Measurements from ENCODE around the gene LMLN. TPM values are rescaled to one million over a fixed set of nuclear protein-coding genes. Genes with fewer than 3 reads are reported as not detected.
"Not testable (repeated sequence)": the region's sequence is repeated elsewhere in the genome, so short reads cannot be mapped to it uniquely, and the experiment has no call there.

The LMLN gene
- total RNA-seq, 1 donor from 2014 or later: 0.32 TPM

DNA sequence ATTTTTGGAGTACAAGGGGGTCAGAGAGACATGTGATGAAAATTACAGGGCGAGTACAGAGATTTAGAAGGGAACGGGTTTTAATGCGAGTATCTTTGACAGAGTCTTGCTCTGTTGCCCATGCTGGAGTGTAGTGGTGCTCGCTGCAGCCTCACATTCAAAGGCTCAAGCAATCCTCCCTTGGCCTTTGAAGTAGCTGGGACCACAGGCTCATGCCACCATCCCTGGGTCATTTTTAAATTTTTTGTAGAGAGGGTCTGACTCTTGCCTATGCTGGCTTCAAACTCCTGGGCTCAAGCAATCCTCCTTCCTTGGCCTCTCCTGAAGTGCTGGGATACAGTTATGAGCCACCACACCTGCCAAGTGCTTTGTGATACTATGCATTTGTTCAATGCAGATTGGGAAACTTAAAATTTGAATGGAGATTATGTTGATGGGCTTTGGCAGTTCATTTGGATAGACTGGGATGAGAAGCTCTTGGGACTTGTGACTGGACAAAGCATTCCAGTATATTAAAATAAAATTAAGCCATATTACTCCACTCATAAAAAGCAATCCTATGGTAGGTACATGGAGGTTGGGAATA, 4.0 kb upstream of the LMLN start:
- intact Hi-C loops (cut with DNase I): no loop called here
- DNase-seq (ENCODE audit: low spot score in 2 of 2): no peak
- Histone ChIP-seq H3K36me3 (peaks cover 46 to 56% of the 10 kb centered on the region in 2 donors), H3K27me3 (no peaks in the 10 kb centered on the region), H3K27ac (no peak overlapping the region), H3K4me1 (peaks cover 12 to 34% of the 10 kb centered on the region in 2 donors), H3K4me3 (no peak overlapping the region), H3K9me3 (no peaks in the 10 kb centered on the region)
- TF ChIP-seq CTCF (IDR thresholded peaks at IDR 0.05): no peak

DNA sequence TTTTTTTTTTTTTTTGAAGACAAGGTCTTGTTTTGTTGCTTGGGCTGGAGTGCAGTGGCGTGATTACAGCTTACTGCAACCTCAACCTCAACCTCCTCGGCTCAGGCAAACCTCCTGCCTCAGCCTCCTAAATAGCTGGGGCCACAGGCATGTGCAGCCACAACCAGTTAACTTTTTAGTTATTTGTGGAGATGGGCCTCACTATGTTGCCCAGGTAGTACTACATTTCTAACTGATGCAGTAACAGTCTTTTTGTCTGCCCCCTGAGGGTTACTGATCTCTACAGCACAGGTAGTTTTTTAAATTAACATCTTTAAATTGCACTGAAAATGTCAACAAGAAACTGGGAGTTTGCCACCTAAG, 3.4 kb upstream of the LMLN start:
- Histone ChIP-seq H3K27me3 (no peaks in the 10 kb centered on the region), H3K27ac (no peak overlapping the region), H3K4me3 (no peak overlapping the region), H3K36me3 (peaks cover 42 to 50% of the 10 kb centered on the region in 2 donors), H3K9me3 (no peaks in the 10 kb centered on the region), H3K4me1 (peaks cover 8 to 28% of the 10 kb centered on the region in 2 donors)
- TF ChIP-seq CTCF (IDR thresholded peaks at IDR 0.05): no peak
- no peak for DNase-seq (ENCODE audit: low spot score in 2 of 2)
- intact Hi-C loops (cut with DNase I): no loop called here

DNA sequence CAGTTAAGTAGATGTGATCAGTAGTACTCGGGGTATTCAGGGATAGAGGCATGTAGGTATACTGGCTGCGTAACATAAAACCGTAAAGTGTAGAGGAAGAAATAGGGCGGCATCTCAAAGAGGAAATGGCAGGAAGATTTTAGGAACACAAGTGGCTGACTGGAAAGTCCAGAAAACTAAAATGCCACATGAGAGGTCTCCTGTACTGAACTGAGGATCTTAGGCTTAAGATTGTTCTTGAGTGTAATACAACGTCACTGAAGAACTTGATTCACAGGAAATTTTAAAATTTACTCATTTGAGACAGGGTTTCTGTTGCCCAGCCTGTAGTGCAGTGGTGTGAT, 2.3 kb upstream of the LMLN start:
- peak overlapping the region in 1 of 2 donors; percentile 22 for H3K27ac ChIP-seq
- no peak overlapping the region for H3K4me3 ChIP-seq
- peaks cover 5 to 20% of the 10 kb centered on the region in 2 donors for H3K4me1 ChIP-seq
- H3K36me3 ChIP-seq: peaks cover 36 to 39% of the 10 kb centered on the region in 2 donors
- intact Hi-C loops (cut with DNase I): no loop called here
- H3K9me3 ChIP-seq: no peaks in the 10 kb centered on the region
- H3K27me3 ChIP-seq: no peaks in the 10 kb centered on the region
- DNase-seq (ENCODE audit: low spot score in 2 of 2): no peak
- TF ChIP-seq CTCF (IDR thresholded peaks at IDR 0.05): no peak

DNA sequence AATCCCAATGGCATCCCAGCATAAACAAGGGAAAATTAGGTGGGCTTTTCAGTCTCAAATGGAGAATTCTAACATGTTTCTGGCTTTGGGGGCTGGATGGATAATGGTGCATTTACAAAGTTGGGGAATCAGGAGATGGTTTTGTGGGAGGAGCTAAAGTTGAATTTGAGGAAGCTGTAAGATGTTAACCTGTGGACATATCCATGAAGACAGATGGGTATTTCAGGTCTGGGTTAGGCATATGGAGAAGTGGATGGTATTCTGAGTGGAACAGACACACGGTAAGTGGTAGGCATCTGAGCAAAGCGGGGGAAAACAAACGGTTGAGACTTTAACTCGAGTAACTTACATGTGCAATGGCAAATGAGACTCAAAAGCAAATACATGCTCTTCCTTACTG, 1.7 kb upstream of the LMLN start:
- Histone ChIP-seq H3K27ac (peak overlapping the region in 1 of 2 donors; percentile 22), H3K36me3 (peaks cover 31 to 33% of the 10 kb centered on the region in 2 donors), H3K4me1 (peaks cover 3 to 14% of the 10 kb centered on the region in 2 donors), H3K4me3 (no peak overlapping the region), H3K27me3 (no peaks in the 10 kb centered on the region), H3K9me3 (no peaks in the 10 kb centered on the region)
- no peak for TF ChIP-seq CTCF (IDR thresholded peaks at IDR 0.05)
- intact Hi-C loops (cut with DNase I): no loop called here
- DNase-seq (ENCODE audit: low spot score in 2 of 2): no peak

GRCh38 chr3:197958848-197959247, 1.2 kb upstream of the LMLN start:
- H3K4me1 ChIP-seq; H3K27me3 ChIP-seq; H3K9me3 ChIP-seq; DNase-seq (ENCODE audit: low spot score in 2 of 2); intact Hi-C loops (cut with DNase I): not testable (repeated sequence)
- H3K27ac ChIP-seq: peak overlapping the region; percentile 75 to 82
- peak overlapping the region in 1 of 2 donors; percentile 88 for H3K4me3 ChIP-seq
- peaks cover 25 to 28% of the 10 kb centered on the region in 2 donors for H3K36me3 ChIP-seq

DNA sequence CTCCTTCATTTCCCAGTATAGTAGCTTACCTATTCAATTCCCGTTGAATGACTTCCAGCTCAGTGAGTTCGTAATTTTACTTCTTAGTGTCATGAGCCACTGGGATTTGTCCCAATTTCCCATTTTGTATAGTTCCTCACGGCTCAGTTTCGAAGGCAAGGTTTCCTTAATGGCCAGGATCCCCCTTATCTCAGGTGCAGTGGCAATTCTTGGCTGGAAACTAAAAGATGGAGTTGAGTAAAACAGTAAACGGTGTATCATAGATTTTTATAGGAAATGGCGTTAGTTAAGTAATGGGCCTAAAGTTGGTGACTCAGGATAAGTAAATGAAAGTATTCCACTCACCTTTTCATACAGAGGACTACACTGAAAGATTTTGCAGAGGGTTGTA, 522 bp upstream of the LMLN start:
- Histone ChIP-seq H3K9me3 (no peaks in the 10 kb centered on the region), H3K4me1 (peaks cover 0 to 9% of the 10 kb centered on the region in 2 donors), H3K36me3 (peaks cover 19 to 22% of the 10 kb centered on the region in 2 donors), H3K27ac (peak overlapping the region; percentile 75 to 82), H3K4me3 (peak overlapping the region; percentile 66 to 88), H3K27me3 (no peaks in the 10 kb centered on the region)
- DNase-seq (ENCODE audit: low spot score in 2 of 2): no peak
- no peak for TF ChIP-seq CTCF (IDR thresholded peaks at IDR 0.05)
- intact Hi-C loops (cut with DNase I): no loop called here

Measured in ascending aorta (tissue), 2 donors.